Measurements from ENCODE around the gene OSBPL7.

OSBPL7 gene

DNA sequence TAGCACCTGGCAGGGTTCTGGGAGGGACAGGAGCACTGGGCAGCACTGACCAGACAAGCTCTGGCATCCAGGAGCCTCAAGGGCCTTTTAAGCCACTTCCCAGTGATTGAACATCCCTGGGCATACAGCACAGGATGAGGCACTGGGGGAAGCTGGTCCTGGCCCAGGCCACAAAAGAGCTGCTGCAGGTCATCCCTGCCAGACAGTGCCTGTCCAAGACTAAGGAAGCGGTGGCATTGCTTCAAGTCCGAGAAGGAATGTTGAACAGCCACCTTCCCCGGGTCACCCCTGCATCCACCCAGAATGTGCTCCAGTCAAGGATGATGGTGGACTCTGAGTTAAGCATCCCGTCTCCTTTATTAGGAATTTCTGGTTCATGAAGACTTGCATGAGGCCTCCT is 1.2 kb upstream of the OSBPL7 start:
- DNase-seq: no peak

DNA sequence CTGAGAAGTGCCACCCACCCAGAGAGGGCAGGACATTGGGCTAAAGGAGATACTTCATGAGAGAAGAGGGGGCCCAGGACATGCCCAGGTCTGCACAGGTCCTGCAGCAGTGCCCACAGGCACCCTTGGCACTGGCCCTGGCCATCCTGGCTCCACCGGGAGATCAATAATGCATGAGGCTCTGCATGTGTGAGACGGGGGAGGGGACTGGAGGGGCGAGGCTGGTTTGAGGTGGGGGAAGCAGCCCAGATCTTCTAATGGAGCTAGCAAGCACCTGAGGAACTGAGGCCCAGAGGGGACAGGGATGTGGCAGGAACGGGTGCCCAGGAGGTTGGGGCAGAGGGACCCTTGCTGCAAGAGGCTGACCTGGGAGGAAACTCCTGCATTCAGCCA is 567 bp downstream of the OSBPL7 start:
- DNase-seq: no peak

DNA sequence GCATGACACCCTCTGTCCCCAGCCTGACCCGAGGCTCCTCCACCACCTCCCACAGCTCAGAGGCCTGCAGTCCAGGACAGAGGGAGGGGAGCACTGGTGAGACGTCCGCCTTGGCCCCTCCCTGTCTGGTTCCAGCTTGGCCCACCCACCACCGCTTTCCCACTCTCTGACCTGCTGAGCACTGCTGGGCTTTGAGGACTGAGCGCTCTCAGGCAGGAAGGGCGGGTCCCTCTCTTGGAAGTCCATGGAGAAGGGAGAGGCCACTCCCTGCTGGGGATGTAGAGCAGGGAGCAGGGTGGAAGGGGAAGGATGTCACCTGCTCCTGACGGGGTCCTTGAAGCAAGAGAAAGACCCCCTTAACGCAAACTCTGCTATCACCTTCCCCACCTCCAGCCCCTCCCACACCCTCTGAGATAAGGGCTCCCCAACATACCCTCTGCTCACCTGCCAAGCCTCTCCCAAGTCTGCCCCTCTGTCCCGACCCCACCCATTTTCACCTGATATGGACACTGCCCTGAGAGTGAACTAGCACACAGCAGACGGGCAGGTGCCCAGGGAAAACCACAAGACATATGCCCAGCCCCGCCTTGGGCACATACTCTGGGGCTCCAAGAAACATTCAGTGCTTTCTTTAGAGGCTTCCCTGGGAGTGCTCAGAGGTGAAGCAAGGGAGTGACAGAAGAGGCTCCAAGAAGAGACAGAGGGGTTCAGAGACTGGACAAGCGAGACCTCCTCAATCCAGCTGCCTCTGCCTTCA is 1.4 kb downstream of the OSBPL7 start:
- no peak for DNase-seq

DNA sequence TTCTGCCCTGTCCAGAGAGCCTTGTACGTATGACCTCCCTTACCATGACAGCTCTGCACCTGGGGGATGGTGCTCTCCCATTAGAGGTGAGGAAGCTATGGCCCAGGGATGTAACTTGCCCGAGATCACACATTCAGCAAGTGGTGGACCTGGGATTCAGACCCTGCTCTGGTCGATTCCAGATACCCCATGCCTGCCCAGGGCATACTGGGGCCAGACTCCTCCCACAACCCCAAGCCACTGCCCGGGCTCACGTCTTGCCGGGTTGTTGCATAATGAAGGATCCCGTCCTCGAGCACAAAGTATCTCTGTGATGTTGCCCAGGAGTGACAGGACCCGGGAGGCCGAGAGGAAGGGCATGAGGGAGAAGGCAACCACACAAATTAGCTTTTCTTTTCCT is 2.1 kb downstream of the OSBPL7 start:
- DNase-seq: no peak

- DNase-seq: no peak
These were observed 3.4 kb downstream of the OSBPL7 start for GRCh38 chr17:47818002-47818695.

GRCh38 chr17:47816947-47817346 is 4.6 kb downstream of the OSBPL7 start:
- no peak for DNase-seq

- DNase-seq: no peak
These were observed 5.4 kb downstream of the OSBPL7 start for GRCh38 chr17:47816111-47816735.

DNA sequence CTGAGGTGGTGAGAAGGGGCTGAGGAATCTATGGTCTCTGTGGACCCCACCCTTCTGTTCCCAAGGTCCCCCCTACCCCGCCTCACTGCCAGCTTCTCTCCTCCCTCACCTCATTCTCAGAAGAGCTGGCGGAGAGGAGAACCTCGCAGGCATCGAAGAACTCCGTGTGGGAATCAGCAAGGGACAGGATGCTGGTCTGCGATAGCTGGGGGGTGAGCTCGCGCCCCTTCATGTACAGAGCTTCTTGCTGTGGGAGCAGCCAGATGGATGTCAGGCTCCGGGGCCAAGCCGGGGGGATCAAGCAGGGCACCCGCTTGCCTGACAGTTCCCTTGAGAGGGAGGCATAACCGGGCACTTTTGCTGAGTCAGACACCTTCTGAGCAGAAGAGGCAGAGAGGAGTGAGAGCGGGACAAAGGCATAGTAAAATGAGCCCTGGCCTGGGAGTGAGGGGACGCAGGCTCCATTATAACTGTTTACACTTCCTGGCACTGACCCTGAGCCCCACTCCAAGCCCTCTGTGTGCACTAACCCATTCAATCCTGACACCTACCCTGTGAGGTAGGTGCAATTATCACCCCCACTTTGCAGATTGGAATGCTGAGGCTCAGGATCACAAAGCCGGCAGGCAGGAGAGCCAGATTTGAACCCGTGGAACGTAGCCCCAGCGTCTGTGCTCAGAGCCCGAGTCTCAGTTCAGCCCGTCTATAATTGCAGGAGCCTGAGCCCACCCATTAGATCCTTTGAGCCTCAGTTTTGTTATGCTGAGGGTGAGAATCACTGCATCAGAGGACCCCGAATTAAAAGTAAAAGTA is 6.3 kb downstream of the OSBPL7 start:
- DNase-seq: no peak

GRCh38 chr17:47813512-47814031 is 8.0 kb downstream of the OSBPL7 start:
- no peak for DNase-seq

DNA sequence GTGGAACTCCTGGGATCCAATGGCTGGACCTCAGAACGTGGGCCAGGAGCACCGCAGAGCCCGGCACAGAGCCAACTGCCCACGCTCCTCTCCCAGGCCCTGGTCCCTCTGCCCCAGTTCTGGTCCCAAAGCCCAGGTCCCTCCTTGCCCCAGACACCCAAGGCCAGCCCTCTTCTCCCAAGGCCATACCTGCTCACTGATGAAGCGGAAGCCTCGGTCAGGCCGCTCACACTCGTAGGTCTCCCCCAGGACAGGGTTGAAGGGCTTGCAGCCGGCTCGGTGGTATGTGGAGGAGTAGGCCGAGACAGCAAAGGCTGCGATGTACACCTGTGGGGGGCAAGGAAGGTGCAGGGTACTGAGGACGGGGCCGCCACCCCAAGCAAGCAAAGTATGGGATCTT is 8.5 kb downstream of the OSBPL7 start:
- no peak for DNase-seq

DNA sequence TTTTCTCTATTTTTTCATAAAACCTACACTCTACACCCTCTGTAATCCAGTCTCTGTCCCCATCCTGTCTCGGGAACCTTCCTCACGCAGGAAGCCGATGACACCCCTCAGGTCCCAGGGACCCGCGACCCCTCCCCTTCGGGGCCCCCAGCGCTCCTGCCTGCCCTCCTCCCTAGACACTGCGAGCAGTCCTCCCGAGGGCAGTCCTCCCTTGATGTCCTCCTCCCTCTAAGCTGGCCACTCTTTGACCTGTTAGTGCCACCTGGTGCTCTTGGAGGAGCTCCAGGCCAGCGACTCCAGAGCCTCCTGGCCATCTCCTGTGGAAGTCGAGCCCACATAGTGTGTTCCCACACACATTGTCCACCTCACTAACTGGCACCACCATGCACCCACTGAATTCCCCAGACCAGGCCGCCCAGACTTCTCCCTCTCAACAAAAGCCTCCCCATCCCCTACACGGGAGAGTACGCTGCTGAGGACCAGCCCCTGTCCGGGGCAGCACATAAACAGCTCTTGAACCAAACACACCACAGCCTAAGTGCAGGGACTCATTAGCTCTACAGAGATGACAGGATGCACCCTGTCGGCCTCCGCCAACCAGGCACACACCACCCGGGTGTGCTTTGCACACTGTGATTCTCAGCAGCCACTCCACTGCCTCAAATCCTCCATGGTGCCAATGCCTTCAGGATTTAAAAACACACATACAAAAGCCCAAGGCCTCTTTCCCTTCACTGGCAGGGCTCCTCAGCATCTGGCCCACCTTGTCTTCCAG is 9.3 kb downstream of the OSBPL7 start:
- DNase-seq: no peak

DNA sequence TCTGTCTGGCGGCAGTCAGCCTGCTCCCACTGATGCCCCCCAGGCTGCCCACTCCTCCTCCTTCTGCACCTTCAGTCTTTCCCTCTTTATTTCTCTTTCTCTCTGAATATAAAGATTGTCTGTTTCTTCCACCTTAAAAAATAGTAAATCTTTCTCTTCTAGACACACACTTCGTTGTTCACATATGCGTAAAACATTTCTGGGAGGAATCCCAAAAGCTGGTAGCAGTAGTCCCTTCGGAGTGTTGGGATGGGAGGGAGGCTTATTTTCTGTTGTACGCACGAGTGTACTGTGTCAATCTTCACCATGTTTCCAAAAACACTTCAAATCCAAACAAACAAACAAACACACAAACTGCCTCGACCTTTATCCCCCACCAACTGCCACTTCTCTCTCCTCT is 9.9 kb downstream of the OSBPL7 start:
- no peak for DNase-seq

- no peak for DNase-seq
These were observed 10.5 kb downstream of the OSBPL7 start for GRCh38 chr17:47810901-47811635.

- DNase-seq: peak; percentile 86
These were observed 11.3 kb downstream of the OSBPL7 start for GRCh38 chr17:47810200-47810821.

- no peak for DNase-seq
These were observed 12.6 kb downstream of the OSBPL7 start for GRCh38 chr17:47808830-47809480.

GRCh38 chr17:47808036-47808829 is 13.4 kb downstream of the OSBPL7 start:
- DNase-seq: no peak

DNA sequence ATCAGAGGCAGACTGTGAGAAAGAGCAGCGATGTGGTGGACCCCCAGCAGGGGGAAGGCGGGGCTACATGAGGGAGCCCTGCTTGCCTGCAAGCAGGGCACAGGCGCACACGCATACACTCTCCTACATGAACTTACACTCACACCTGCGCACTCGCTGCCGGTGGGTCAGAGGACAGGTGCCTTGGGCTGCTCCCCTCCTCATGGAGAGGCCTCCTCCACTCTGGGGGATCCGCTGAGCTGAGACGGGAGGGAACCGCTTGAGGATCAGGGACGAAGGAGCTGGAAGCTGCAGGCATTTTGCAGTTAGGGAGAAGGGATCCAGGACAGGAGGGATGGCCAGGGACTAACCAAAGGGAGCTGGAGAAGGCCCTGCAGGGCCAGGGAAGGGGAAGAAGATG is 14.2 kb downstream of the OSBPL7 start:
- DNase-seq: no peak

- no peak for DNase-seq
These were observed 14.7 kb downstream of the OSBPL7 start for GRCh38 chr17:47806913-47807255.

Measured in fibroblast of skin of back (primary cell).